ENCODE measurements around the gene SHF.
"Not testable (repeated sequence)": the region's sequence is repeated elsewhere in the genome, so short reads cannot be mapped to it uniquely, and the experiment has no call there.

The SHF gene, protein sequence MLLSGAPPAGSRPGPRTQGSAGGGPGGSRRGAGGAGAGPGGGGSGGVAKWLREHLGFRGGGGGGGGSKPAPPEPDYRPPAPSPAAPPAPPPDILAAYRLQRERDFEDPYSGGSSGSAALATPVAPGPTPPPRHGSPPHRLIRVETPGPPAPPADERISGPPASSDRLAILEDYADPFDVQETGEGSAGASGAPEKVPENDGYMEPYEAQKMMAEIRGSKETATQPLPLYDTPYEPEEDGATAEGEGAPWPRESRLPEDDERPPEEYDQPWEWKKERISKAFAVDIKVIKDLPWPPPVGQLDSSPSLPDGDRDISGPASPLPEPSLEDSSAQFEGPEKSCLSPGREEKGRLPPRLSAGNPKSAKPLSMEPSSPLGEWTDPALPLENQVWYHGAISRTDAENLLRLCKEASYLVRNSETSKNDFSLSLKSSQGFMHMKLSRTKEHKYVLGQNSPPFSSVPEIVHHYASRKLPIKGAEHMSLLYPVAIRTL

GRCh38 chr15:45187894-45188830 lies at the start of gene SHF:
Gene SHF, minus strand, starts transcription at chr15:45187966. Its CDS starts 15 bp downstream, at chr15:45187951.
- peak; percentile 65 for DNase-seq

DNA sequence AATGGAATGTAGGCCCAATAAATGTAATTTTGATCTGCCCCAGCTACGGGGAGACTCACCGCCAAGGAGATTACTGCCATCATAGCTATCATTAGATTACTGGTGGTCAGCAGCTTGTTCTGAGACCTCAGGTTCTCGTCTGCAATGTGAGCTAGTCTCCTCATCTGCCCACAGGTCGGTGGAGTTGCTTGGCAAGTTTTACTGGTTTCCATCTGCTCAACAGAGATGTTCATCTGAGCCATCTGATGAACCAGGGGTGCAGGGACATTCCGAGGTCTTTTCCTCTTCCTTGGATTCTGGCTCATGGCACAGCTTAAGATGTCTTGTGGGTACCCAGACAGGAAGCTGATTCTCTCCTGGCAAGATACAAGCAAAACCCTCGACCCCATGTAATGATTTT lies 49.0 kb upstream of the SHF start:
- not testable (repeated sequence) for DNase-seq

- no peak for DNase-seq
Observed at GRCh38 chr15:45234562-45235235, 46.9 kb upstream of the SHF start.

GRCh38 chr15:45231864-45232562 lies 44.2 kb upstream of the SHF start:
- no peak for DNase-seq

GRCh38 chr15:45231132-45231531 lies 43.4 kb upstream of the SHF start:
- no peak for DNase-seq

- DNase-seq: no peak
Observed at GRCh38 chr15:45230245-45230965, 42.6 kb upstream of the SHF start.

GRCh38 chr15:45228931-45229330 lies 41.2 kb upstream of the SHF start:
- no peak for DNase-seq

DNA sequence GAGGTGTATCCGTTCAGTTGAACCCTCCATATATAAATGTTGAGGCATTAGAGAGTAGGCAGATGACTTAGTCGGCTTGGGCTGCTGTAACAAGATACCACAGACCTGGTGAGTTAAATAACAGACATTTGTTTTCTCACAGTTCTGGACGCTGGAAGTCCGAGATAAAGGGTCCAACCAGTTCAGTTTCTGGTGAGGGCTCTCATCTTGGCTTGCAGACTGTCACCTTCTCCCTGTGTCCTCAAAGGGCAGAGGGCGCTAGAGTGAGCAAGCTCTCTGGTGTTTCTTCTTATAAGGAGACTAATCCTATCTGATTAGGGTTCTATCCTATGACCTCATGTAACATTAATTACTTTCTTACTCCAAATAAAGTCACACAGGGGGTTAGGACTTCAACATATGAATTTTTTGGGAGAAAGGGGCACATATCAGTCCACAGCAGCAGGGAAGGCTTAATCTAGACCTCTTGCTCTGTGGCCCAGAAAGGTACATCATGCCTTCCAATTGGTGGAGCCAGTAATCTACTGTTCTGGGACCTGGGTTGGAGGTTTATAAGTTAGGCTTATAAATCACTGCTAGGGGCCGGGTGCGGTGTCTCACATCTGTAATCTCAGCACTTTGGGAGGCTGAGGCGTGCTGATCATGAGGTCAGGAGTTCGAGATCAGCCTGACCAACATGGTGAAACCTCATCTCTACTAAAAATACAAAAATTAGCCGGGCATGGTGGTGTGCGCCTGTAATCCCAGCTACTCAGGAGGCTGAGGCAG lies 37.9 kb upstream of the SHF start:
- DNase-seq: no peak

DNA sequence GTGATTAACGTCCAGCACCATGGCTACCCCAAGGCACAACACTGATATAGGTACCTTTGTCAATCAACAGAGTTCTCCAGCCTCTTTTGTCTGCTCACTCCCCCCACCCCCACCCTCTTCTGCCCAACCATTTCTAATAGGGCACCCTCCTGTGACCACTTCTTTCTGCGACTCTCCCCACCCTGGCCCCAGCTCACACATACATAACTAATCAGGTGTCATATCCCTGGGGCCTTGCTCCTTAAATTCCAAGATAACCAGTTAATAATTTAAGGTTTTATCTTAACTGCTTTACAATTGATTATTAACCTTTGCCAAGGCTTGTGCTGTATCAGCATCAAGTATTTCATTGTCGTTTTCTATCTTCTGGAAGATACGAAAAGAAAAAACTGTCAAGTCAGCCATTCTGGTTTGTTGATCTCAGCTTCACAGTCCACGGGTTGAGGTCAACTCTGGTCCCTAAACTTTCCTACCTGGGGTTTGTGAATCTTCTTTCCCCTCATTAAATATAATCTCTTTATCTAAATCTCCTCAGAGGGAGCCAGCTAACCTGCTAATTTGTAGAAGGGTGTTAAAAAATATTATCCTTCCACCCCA lies 37.0 kb upstream of the SHF start:
- no peak for DNase-seq

GRCh38 chr15:45221967-45222366 lies 34.2 kb upstream of the SHF start:
- DNase-seq: no peak

DNA sequence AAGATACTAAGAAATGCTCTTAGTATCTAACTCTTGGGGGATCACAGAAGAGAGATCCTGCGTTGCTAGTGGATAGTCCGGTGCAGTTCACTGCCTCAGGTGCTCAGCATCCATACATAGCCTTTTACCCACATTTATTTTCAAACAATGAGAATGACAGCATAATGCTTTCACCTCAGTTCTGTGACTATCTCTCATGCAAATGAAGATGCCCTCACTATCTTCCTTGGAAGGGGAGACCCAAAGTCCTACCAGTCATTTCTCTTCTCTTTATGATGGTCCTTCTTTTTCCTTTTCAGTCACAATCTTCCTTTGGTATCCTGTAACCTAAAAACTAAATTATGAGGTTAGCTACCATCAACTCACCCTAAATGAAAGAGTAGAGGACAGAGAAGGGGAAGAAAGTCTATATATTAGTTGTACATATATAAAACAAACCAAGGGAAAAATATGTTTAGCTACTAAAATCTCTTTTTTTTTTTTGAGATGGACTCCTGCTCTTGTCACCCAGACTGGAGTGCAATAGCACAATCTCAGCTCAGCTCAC lies 33.4 kb upstream of the SHF start:
- no peak for DNase-seq

GRCh38 chr15:45212493-45212892 lies 24.7 kb upstream of the SHF start:
- DNase-seq: no peak

DNA sequence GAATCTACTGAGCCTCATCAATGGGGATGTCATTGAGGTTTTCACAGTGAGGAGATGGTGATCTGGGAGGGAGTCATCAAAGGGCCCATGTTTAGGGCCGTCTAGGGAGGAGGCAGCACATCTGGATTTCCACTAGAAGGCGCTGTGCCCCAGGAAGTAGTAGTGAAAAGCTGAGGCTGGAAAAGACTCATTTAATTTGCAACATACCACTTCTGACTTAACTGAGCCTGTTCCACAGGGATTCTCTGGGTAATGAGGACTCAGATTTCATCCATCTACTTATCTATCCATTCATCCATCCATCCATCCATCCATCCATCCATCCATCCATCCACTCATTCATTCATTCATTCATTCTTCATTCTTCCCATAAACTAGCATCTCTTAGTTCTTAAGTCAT lies 17.4 kb upstream of the SHF start:
- DNase-seq: peak; percentile 55

GRCh38 chr15:45203182-45203581 lies 15.4 kb upstream of the SHF start:
- DNase-seq: no peak

DNA sequence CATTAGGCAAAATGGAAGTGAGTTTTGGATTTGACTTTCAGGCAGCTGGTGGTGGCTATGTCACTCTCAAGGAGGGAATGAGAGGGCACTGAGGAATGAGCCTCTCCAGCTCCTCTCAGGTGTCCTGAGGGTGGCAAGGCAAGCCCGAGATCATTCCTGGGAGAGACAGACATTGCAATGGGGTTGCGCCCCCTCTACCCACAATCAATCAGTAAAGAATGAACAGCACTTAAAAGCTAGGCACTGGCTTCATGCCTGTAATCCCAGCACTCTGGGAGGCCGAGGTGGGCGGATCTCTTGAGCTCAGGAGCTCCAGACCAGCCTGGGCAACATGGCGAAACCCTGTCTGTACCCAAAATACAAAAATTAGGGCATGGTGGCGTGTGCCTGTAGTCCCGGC lies 14.1 kb upstream of the SHF start:
- no peak for DNase-seq

DNA sequence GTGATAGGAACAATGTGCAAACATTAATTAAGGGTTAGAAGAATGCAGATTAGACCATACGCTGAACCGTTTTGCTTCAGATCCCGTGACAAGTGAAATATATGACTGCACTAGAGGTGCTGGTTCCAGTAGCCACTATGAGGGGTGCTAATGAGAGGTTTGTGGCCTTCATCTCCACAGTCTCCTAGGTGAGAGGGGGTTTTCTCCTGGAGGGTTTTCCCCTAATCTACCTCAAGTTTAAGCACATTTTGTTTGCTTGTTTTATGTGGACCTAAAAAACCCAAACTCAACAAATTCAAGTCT lies 13.7 kb upstream of the SHF start:
- no peak for DNase-seq

- peak; percentile 84 for DNase-seq
Observed at GRCh38 chr15:45200799-45201556, 13.2 kb upstream of the SHF start.

- DNase-seq: peak; percentile 98
Observed at GRCh38 chr15:45200001-45200798, 12.4 kb upstream of the SHF start.

Measured in activated CD4-positive, CD25-positive, alpha-beta regulatory T cell treated with anti-CD3 and anti-CD28 coated beads, Interleukin-2, amount 50 U/mL, for 72 hours (primary cell).